Fibroblast of the aortic adventitia (primary cell): ENCODE data around the gene ZNF845. TPM values are rescaled to one million over a fixed set of nuclear protein-coding genes. Genes with fewer than 3 reads are reported as not detected.
"Not testable (repeated sequence)": the region's sequence is repeated elsewhere in the genome, so short reads cannot be mapped to it uniquely, and the experiment has no call there.

Experiments used
- DNase-seq: peaks from one replicate; pipeline ENCODE4 v3.0.0-alpha.2; 2010; ENCODE audit warnings: low read depth
- H3K4me3 ChIP-seq: 2 replicates; pipeline ENCODE4 v1.5.1; 2011; ENCODE audit warnings: low read depth, mild to moderate bottlenecking, control low read depth, low read length, moderate library complexity
- CTCF ChIP-seq: IDR thresholded peaks from 2 replicates; pipeline ENCODE4 v1.5.1; 2011; ENCODE audit warnings: mild to moderate bottlenecking, low read length, control low read depth, inconsistent platforms; ENCODE audit not compliant: insufficient read depth
- total RNA-seq: library from RNA; depleted of rRNA; stranded (reverse); fragments of >200 nt; gene quantifications from 2 replicates; pipeline ENCODE4 v1.2.3, GENCODE V29; 2012; ENCODE audit warnings: low replicate concordance

The ZNF845 gene
- total RNA-seq: 5.6 and 10.2 TPM in 2 replicates

- DNase-seq: peak; percentile 89
- peak within 1 kb of the TSS; percentile 96 for H3K4me3 ChIP-seq
- TF ChIP-seq CTCF: no peak
These were observed at the start of gene ZNF845 for GRCh38 chr19:53333463-53334449. Gene ZNF845 (plus strand): TSS chr19:53333749. CDS start chr19:53341308, 7,559 bp downstream.

GRCh38 chr19:53285087-53285486, 48.5 kb upstream of the ZNF845 start:
- TF ChIP-seq CTCF: no peak
- no peak overlapping the region for H3K4me3 ChIP-seq
- DNase-seq: no peak

DNA sequence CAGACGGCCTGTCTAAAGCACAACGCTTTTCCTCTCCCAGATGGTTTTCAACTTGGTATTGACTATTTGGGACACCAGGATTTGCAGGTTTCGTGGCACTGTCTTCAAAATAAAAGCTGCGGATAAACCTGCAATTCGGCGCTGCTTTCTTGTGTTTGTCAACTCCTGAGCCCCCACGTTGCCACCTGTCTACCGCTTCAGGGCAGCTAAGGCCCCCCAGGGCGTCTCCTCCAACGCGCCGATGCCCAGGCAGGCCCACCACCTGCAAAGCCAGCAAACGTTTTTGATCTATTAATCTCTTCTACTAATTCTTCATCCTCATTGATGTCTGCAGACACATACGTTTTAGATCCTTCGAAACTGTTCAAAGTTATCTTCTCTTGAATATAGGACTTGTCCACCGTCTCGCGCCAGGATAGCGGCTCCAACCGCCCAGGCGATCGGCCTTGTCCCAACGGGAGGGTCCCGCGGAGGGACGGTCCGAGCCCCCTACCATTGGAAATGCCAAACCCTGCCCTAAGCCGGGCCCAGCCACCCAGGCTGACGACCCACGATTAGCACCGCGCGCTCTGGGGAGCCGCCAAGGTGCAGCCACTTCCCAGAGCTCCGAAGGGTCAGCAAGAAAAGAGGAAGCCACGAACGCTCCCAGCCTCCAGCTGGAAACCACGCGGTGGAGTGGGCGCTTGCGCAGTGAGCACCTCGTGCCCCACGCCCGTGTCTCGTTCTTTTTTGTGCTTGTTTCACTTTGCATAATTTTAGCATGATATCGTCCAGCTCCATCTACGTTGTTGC, 42.6 kb upstream of the ZNF845 start:
- no peak overlapping the region for H3K4me3 ChIP-seq
- no peak for TF ChIP-seq CTCF
- DNase-seq: no peak

GRCh38 chr19:53294786-53295441, 38.6 kb upstream of the ZNF845 start:
- H3K4me3 ChIP-seq: no peak overlapping the region
- TF ChIP-seq CTCF: no peak
- DNase-seq: no peak

GRCh38 chr19:53301341-53301740, 32.2 kb upstream of the ZNF845 start:
- not testable (repeated sequence) for H3K4me3 ChIP-seq, DNase-seq

- TF ChIP-seq CTCF: peak; percentile 17
- DNase-seq: no peak
- H3K4me3 ChIP-seq: no peak overlapping the region
These were observed 25.2 kb upstream of the ZNF845 start for GRCh38 chr19:53308339-53308811.
